ENCODE results near the gene ADGRB2.

DNA sequence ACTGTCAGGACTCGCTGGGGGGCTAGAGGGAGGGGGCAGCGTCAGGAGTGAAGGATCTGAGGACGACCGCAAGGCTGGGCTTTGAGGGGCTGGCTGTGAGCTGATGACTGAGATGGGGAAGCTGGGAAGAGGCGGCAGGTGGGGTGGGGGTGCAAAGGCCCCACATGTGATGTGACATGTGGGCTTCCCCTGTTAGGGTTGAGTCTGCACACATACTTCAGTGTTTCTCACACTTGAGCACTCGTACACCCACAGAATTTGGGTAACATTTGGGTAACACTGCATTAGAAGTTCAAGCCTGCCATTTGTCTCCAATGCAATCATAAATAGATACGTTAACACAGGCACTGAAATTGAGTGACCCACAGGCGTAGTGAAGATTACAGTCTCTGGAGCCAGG, 76.5 kb downstream of the ADGRB2 start:
- TF ChIP-seq, protein P1, sequence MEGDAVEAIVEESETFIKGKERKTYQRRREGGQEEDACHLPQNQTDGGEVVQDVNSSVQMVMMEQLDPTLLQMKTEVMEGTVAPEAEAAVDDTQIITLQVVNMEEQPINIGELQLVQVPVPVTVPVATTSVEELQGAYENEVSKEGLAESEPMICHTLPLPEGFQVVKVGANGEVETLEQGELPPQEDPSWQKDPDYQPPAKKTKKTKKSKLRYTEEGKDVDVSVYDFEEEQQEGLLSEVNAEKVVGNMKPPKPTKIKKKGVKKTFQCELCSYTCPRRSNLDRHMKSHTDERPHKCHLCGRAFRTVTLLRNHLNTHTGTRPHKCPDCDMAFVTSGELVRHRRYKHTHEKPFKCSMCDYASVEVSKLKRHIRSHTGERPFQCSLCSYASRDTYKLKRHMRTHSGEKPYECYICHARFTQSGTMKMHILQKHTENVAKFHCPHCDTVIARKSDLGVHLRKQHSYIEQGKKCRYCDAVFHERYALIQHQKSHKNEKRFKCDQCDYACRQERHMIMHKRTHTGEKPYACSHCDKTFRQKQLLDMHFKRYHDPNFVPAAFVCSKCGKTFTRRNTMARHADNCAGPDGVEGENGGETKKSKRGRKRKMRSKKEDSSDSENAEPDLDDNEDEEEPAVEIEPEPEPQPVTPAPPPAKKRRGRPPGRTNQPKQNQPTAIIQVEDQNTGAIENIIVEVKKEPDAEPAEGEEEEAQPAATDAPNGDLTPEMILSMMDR (tag by site-specific recombination; IDR thresholded peaks at IDR 0.05) = no peak
- TF ChIP-seq ZNF600 (tag by site-specific recombination; IDR thresholded peaks at IDR 0.05) (no peak), ZNF121 (tag by site-specific recombination; IDR thresholded peaks at IDR 0.05) (no peak), ZNF514 (tag by site-specific recombination; IDR thresholded peaks at IDR 0.05) (no peak), ZNF843 (tag by site-specific recombination; IDR thresholded peaks at IDR 0.05) (no peak), GLI4 (tag by site-specific recombination; IDR thresholded peaks at IDR 0.05) (no peak), ZBTB21 (tag by site-specific recombination; IDR thresholded peaks at IDR 0.05) (no peak), ZNF114 (tag by site-specific recombination; IDR thresholded peaks at IDR 0.05) (no peak), ZNF292 (tag by site-specific recombination; IDR thresholded peaks at IDR 0.05; ENCODE audit: borderline replicate concordance, low read depth) (no peak)
- TF ChIP-seq, protein P2, sequence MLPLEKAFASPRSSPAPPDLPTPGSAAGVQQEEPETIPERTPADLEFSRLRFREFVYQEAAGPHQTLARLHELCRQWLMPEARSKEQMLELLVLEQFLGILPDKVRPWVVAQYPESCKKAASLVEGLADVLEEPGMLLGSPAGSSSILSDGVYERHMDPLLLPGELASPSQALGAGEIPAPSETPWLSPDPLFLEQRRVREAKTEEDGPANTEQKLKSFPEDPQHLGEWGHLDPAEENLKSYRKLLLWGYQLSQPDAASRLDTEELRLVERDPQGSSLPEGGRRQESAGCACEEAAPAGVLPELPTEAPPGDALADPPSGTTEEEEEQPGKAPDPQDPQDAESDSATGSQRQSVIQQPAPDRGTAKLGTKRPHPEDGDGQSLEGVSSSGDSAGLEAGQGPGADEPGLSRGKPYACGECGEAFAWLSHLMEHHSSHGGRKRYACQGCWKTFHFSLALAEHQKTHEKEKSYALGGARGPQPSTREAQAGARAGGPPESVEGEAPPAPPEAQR (tag by site-specific recombination; IDR thresholded peaks at IDR 0.05) = no peak
- TF ChIP-seq, protein P3, sequence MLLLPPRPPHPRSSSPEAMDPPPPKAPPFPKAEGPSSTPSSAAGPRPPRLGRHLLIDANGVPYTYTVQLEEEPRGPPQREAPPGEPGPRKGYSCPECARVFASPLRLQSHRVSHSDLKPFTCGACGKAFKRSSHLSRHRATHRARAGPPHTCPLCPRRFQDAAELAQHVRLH (tag by site-specific recombination; IDR thresholded peaks at IDR 0.05) = no peak
